DMS 273 (cell line): Measurements from ENCODE around the gene PRKCSH.
"Not testable (repeated sequence)": the region's sequence is repeated elsewhere in the genome, so short reads cannot be mapped to it uniquely, and the experiment has no call there.

Experiments
- DNase-seq: peaks from one replicate; lab custom pipeline; 2025; ENCODE audit not compliant: unreplicated experiment; lab: John Stamatoyannopoulos, UW

Gene PRKCSH

GRCh38 chr19:11418549-11419506, 16.6 kb upstream of the PRKCSH start, which contains the start of gene RGL3:
RGL3 (minus strand) TSS chr19:11419314; CDS start chr19:11419278, 36 bp downstream.
- DNase-seq: peak; percentile 24

GRCh38 chr19:11420429-11421370, 14.7 kb upstream of the PRKCSH start:
- peak; percentile 39 for DNase-seq

- DNase-seq: peak; percentile 58
Observed at GRCh38 chr19:11421371-11422098, 13.9 kb upstream of the PRKCSH start.

- peak; percentile 61 for DNase-seq
Observed at GRCh38 chr19:11422163-11423065, 13.0 kb upstream of the PRKCSH start.

GRCh38 chr19:11423164-11423790, 12.2 kb upstream of the PRKCSH start:
- DNase-seq: peak; percentile 54

- peak; percentile 54 for DNase-seq
Observed at GRCh38 chr19:11423791-11424181, 11.6 kb upstream of the PRKCSH start.

- DNase-seq: peak; percentile 28
Observed at GRCh38 chr19:11425719-11426457, 9.5 kb upstream of the PRKCSH start.

GRCh38 chr19:11426656-11427055, 8.8 kb upstream of the PRKCSH start:
- DNase-seq: no peak

GRCh38 chr19:11433526-11433925, 1.9 kb upstream of the PRKCSH start:
- DNase-seq: not testable (repeated sequence)

GRCh38 chr19:11434703-11435056, 755 bp upstream of the PRKCSH start:
- no peak for DNase-seq

- peak; percentile 73 for DNase-seq
Observed at GRCh38 chr19:11435833-11436313, 438 bp downstream of the PRKCSH start.

- no peak for DNase-seq
Observed at GRCh38 chr19:11437955-11438354, 2.5 kb downstream of the PRKCSH start.

GRCh38 chr19:11444059-11444458, 8.6 kb downstream of the PRKCSH start:
- no peak for DNase-seq

- DNase-seq: no peak
Observed at GRCh38 chr19:11445141-11445540, 9.7 kb downstream of the PRKCSH start.

GRCh38 chr19:11446271-11446651, 10.8 kb downstream of the PRKCSH start:
- no peak for DNase-seq

- peak; percentile 80 for DNase-seq
Observed at GRCh38 chr19:11446652-11447301, 11.3 kb downstream of the PRKCSH start.

- no peak for DNase-seq
Observed at GRCh38 chr19:11447347-11448262, 12.2 kb downstream of the PRKCSH start.
